ENCODE results near the gene DOCK2.

Gene DOCK2

DNA sequence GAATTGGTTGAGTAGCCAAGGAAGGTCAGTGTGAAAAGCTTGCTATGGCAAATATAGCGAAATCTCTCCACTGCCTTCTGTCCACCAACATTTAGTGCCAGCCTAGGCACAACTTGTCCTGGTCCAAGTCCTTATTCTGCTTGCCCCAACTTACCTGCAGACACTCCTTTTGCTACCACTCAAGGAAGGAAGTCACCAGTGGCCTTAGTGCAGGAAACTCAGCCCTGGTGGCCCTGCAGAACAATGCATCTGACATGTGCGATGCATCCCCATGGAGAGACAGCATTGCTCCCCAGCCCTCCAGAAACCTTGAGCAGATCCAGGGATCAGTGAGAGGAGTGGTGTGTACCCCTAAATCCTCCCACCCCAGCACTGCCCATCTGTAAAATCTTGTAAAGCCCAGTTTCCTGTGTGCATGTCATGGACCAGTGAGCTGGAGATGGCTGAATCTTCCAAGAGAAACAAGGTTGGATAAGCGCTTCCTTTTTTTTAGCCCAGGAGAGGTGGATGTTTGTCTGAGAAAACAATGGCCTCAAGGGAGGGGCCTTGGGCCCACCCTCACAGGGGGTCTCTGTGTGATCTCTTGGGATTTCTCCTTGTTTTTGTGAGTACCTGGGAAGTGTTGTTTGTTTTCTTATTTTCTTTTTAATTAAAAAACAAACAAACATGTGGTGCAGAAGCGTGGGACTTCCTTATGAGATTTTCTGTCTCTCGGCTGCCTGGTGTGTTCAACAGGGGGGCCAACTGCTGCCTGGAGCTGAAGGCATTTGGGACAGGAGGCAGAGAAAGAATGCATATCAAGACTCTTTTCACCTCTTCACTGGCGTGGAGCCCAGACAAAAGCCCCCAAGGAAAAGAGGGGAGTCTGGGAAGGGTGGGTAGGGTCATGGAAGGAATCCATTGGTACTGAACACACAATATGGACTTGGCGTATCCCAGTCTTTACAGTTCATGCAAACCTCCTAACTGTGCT lies 472.3 kb downstream of the DOCK2 start:
- no peak for DNase-seq

DNA sequence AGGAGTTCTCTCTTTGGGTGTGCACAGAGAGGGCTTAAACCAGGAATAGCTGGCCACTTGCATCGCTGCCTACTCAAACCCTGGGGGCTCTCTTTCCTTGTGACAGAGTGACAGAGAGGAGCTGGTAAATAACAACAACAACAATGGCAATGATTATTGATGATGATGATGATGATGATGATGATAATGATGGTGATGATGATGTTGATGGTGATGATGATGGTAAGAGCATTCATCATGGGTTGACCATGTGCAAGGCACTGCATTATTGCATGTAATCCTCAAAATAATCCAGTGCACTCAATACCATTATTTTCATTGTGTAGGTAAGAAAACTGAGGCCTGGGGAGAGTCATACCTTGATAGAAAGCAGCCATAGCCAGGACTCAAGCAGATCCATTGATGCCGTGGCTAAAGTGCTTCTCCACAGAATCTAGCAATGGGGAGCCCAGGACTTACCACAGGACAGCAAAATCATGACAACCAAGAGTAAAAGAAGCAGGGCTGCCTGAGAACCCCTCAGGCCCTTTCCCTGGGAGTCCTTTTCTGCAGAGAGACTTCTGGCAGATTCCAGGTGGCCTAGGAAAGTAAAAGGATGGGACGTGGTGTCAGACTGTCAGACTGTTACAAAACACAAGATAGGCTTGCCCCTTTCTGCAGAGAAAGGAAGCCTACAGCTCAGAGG lies 473.5 kb downstream of the DOCK2 start:
- DNase-seq = no peak

DNA sequence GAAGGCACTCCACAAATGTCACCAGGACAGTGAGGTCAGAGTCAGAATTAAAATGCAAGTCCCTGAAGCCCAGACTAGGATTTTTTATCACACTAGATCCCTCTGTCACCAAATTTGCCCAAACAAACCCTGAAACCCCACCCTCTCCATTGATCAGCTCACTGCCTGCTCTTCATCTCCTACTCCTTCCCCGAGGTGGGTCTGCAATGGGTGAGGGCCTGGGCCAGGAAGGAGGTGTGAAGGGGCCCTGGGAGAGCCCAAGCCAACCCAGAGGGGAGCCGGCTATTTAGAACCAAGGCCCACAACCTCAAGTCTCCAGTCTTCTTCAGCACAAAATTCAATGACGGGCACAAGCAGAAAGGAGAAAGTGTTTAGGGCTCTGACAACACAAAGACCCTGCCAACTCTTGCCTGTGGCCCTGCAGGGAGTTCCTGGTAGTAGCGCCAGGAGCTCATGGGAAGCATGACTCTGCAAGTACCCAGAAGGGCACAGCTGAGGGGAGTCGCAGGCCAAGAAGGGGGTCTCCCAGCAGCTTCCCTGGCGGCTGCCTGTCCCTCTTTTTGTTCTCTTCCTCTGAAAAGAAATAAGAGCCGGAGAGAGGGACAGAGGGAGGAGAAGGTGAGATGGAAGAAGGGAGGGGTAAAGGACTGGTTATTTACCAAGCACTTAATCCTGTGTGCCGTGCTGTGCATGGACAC lies 474.2 kb downstream of the DOCK2 start:
- DNase-seq = no peak

DNA sequence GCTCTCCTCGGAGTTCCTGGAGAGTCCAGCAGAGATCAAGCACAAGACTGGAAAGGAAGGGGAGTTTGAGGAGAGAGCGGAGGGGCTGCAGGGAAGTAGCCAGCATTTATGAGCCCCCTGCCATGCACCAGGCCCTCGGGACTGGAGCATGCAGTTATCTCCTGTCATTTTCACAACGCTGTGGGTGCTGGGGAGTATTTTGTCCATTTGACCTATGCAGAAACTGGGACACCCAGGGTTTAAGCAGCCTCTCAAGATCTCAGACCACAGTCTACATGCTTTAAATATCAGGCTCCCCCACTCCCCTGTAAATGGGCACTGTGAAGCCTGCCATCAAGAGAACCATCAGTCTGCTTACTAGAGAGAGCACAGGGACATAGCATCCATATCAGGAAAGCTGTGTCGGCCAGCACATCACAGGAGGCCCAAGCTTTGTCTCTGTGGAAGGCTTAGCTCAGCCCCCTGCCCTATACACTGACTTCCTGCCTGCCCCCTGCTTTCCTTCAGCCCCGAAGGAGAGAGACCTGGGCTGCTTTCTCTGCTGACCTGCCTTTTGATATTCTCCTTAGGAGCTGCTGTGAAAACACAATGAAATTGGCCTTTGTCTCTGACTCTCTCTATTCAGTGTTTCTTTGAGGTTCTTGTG lies 475.9 kb downstream of the DOCK2 start:
- DNase-seq = no peak

DNA sequence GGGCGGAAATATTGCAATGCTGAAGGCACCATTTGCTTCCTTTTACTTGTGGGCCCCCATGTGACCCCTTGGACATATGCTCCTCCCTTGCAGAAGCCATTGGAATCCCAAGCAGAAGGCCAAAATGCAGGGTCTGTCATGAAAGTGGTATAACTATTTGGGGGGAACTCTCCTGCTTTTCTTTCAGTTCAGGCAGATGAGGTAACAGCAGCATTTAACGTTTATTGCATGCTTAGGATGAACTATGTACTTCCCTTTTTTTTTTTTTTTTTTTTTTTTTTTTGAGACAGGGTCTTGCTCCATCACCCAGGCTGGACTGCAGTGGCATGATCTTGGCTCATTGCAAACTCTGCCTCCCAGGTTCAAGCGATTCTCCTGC lies 476.4 kb downstream of the DOCK2 start:
- DNase-seq = no peak

DNA sequence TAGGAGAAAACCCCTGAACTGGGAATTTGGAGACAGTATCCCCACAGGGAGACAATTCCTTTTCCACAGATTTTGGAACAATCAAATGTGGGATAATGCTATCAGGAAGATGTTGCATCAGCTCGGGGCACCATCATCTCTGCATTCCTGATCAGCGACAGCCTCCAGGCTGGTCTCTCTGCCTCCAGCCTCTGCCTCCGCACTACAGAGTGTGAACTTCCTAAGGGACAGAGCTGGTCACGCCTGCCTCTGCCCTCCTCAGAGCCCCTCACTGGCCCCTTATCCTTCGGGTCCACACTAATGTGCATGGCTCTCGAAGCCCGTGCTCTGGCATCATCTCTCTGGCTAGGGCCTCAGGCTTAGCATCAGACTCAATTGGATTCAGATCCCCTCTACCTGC lies 477.2 kb downstream of the DOCK2 start:
- no peak for DNase-seq

DNA sequence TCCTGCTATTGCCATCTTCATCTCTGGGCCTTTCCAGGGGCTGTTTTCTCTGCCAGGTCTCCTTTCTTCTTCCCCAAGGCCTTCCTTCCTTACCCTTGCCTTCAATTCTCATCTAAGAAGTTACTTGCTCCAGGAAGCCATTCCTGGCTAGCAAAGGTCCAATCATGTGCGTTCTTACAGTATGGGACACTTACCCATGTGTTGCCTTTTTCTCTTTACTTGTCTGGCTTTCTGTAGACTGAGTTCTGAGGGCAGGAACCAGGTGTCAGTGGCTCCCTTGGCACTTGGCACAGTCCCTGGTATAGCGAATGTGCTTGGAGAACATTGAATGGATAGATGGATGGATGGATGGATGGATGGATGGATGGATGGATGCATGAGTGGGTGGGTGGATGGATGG lies 478.9 kb downstream of the DOCK2 start:
- DNase-seq = no peak

DNA sequence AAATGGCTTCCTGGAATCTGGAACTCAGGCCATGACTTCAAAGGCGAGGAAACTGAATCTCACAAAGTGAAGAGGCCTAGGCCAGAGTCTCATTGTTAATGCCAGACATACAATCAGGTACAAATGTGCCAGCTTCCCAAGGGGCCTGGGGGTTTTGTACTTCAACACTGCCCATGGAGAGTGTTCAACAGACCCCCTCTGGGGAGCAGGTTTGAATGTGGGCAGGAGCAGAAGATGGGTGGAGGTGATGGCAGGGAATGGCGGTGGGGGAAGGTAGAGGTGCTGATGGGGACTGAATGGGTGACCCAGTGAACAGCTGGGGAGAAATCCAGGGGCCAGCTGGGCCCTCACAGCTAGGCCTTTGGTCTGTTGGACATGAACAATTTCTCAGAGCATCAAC lies 480.7 kb downstream of the DOCK2 start:
- DNase-seq = no peak

DNA sequence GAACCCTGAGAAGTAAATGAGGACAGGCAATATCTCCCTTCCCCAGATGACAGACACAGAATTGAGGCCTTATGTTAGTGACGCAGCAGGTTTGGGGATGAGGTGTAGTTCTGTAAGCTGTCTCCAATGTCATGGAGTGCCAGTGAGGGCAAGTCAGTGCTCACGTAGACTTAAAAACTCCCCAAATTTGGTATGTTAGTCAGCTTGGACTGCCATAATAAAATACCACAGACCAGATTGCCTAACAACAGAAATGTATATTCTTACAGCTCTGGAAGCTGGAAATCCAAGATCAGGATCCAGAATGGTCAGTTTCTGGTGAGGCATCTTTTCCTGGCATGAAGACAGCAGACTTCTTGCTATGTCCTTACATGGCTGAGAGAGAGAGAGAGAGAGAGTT lies 483.5 kb downstream of the DOCK2 start:
- peak; percentile 85 for DNase-seq

DNA sequence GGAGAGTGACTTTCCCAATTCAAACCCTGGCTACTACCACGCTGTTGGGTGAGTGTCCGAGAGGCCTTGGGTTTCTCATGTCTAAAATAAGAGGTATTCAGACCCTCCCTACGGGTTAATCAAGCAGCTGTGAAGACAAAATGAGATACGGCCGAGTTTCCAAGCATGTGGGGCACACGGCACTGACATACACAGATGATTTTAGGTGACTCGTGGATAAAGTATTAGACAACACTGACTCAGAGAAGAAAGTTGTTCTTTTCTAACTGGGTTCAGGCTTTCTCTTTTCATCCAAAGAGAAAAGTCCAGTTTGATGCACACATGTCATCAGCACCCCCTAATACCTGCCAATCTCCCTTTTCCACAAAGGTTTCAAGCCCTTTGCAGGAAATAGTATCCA lies 484.2 kb downstream of the DOCK2 start:
- DNase-seq = peak; percentile 52

DNA sequence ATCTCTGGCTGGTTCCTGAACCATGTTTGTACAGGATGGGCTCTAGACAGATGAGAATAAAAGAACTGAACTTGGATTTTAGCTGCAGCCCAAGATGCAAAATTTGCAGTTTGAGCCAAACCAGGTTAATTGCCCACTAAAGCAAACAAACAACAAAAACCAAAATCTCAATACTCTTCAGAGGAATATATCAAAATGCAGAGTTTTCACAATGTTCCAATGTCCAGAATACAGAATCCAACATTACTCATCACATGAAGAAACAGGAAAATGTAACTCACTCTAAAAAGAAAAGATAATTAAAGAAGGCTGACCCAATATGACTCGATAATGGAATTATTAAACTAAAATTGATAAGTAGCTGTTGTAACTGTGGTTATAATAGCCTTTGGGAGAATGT lies 489.0 kb downstream of the DOCK2 start:
- DNase-seq = no peak

DNA sequence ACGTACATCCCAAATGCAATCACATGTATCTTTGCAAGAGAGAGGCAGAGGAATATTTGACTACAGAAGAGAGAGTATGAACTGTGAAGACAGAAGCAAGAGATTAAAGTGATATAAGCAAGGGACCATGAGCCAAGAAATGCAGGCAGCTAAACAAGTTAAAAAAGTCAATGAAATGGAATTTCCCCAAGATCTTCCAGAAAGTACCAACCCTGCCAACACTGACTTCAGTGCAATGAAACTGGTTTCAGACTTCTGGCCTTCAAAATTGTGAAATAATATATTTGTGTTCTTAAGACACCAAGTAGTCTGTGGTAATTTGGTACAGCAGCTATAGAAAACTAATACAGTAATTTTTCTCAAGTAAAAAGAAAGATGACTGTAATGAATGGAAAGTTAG lies 489.6 kb downstream of the DOCK2 start:
- DNase-seq = no peak

DNA sequence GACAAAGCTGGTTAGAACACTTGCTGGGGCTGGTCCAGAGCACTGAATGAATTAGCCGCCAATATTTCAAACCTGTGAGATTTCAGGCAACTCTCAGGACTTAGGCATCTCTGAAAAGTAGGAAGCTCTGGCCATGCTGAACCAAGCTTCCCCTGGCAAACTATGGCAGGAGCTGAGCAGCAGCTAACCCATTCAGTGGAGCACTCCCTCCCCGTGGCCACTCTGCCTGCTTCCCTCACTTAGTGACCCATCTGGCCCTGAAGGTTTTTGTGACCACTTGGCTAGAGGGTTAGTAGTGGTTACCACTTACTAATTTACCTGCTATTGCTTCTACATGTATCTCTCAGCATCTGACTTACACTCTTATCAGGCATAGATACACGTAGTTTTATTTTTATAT lies 494.2 kb downstream of the DOCK2 start:
- DNase-seq = no peak

DNA sequence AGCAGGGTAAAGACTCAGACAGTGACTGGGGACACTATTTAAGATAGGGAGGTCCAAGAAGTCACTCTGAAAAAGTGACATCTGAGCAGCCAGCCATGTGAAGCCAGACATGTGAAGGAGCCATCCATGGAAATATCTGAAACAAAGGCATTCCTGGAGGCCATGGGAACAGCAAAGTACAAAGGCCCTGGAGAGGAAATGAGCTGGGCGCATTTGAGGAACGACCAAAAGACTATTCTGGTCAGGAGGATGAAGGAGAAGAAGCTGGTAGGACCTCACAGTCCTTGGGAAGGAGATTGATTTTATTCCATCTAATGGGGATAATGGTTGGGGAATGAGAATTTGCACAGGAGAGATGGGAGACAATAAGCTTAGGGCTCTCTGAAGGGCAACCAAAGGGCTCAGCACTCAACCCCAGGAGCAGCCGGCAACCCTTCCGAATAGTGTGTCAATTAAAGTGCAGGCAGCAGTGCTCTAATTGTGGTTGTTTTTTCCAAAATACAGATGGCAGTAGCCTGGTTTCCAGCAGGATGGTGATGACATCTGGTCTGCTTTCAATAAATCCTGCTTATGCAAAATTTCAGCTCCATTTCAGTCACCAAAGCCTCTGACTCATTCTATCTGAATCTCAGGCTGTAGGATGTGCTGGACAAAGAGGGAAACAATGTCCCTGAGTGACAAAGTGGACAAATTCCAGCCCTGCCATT lies 495.3 kb downstream of the DOCK2 start:
- DNase-seq = peak; percentile 47
